Measurements from ENCODE around the gene CERS5.
A peak's percentile ranks its signal among the peaks of the same experiment; 100 is the strongest.

CERS5 gene

DNA sequence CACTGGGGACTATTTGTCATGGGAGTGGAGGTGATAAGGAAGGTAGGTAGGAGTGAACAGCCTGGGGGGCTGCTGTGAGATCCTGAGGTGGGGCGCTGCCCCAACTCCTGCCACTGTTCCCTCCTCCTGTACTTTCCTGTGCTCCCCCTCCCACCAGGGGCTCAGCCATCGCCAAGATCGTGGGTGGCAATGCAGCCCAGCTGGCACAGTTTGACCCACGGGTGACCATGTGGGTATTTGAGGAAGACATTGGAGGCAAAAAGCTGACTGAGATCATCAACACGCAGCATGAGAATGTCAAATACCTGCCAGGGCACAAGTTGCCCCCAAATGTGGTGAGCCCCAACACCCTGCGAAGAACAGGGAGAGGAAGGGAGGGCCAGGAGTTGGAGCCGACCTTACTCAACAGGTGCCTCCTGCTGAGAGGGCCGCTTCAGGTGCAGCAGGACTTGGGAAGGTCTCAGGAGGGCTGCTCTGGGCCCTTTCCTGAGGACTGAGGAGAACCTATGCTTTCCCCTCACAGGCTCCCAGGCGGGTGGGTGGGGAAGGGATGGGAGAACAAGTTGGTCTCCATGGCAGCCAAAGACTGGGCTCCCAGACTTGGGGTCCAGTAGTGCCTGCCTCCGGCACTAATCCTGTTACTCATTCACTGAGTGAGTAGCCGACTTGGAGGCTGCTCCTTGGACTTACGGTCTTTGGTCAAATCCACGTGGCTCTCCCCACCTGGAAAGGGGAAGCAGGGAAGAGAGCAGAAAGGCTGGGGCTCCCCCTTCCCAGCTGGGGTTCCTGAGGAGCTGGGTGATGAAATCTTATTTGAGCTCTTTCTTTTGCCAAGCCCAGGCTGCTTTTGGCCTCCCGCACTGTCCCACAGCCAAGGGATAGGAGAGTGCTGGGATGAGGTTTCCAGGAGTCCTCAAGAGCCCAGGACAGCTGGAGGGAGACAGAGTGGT is 62.5 kb downstream of the CERS5 start:
- H3K4me3 ChIP-seq (ENCODE audit: low read length), result no peak overlapping the region
- no peak for DNase-seq (ENCODE audit: low read depth)

DNA sequence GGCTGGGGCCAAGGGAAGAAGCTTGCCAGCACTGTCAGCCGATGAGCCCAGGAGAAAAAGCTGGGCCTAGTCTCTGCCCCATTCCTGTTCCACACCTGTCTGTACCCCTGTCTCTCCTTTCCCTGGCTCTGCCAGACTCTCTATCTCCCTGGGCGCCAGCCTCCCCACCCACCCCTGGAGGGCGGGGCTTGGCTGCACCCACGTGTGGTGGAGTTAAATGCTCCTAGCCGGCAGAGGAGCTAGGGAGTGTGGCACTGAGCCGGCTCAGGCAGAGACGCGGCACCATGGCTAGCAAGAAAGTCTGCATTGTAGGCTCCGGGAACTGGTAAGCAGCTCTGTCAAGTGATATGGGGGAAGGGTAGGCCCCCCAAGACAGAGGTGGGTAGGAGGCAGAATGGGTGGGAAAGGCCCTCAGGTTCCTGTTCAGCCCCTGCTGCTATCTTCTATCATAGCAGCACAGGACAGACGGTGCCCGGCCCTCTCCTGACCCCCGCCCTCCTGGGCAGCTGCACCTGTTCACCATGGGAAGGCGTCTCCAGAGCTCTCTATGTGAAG is 63.3 kb downstream of the CERS5 start, which contains the start of gene GPD1:
Gene GPD1, plus strand, starts transcription at position 242 of the 555 bp plus-strand sequence. Its CDS starts 43 bp downstream, at position 285.
- TF ChIP-seq, protein P1, sequence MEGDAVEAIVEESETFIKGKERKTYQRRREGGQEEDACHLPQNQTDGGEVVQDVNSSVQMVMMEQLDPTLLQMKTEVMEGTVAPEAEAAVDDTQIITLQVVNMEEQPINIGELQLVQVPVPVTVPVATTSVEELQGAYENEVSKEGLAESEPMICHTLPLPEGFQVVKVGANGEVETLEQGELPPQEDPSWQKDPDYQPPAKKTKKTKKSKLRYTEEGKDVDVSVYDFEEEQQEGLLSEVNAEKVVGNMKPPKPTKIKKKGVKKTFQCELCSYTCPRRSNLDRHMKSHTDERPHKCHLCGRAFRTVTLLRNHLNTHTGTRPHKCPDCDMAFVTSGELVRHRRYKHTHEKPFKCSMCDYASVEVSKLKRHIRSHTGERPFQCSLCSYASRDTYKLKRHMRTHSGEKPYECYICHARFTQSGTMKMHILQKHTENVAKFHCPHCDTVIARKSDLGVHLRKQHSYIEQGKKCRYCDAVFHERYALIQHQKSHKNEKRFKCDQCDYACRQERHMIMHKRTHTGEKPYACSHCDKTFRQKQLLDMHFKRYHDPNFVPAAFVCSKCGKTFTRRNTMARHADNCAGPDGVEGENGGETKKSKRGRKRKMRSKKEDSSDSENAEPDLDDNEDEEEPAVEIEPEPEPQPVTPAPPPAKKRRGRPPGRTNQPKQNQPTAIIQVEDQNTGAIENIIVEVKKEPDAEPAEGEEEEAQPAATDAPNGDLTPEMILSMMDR (conservative IDR thresholded peaks at IDR 0.05; ENCODE audit: low read length), result no peak
- H3K4me3 ChIP-seq (ENCODE audit: low read length), result no peak within 1 kb of the TSS
- peak; percentile 25 for DNase-seq (ENCODE audit: low read depth)

More for the DNA sequence above, 62.5 kb downstream of the CERS5 start:
- TF ChIP-seq, protein P1 (conservative IDR thresholded peaks at IDR 0.05; ENCODE audit: low read length), result no peak

DNA sequence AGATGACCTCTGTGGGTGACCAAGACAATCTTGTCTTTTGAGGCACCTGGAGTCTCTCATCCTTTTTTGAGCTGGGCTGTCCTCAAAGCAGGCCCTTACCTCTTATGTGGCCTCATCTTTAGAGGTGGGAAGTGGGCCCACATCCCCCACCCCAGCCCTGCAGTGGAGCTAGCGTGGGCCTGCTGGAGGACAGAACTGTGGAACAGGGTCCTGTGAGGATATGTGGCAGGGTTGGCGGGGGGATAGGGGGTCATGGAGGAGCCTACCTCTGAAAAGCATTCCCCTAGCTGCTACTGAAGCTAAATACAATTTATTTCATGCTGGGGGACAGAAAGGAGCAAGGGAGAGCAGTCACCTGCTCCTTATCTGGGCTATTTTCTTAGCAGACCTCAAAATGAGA is 63.8 kb downstream of the CERS5 start:
- no peak for DNase-seq (ENCODE audit: low read depth)
- TF ChIP-seq, protein P1 (conservative IDR thresholded peaks at IDR 0.05; ENCODE audit: low read length), result no peak
- no peak overlapping the region for H3K4me3 ChIP-seq (ENCODE audit: low read length)

DNA sequence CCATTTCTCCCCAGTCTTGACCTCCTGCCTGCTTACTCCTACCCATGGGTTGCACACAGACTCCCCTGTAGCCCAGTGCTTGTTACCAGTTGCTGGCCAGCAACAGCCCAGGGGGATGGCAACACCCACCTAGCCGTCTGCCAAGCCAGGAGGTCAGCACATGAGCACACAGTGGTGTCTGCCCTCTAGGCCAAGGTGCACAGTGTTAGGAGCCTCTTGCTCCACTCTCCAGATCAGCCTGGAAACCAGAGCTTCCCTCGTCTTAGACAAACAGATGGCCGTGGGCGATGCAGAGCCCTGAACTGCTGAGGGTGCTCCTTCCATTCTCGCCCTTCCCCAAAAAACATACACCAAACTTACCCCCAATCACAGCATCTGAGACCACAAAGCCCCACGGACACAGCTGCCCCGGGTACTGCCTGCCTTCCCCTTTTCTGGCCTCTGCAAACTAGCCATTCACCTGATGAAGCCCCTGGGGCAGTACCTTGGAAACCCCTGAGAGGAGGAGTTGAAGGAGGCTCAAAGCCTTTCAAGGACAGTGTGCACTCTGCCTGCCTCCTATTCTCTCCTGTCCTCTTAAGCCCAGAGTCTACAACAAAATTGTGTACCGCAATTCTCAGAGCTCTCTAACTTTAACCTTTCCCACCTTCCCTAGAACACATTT is 64.4 kb downstream of the CERS5 start:
- no peak for DNase-seq (ENCODE audit: low read depth)
- TF ChIP-seq, protein P1 (conservative IDR thresholded peaks at IDR 0.05; ENCODE audit: low read length), result no peak
- no peak overlapping the region for H3K4me3 ChIP-seq (ENCODE audit: low read length)

DNA sequence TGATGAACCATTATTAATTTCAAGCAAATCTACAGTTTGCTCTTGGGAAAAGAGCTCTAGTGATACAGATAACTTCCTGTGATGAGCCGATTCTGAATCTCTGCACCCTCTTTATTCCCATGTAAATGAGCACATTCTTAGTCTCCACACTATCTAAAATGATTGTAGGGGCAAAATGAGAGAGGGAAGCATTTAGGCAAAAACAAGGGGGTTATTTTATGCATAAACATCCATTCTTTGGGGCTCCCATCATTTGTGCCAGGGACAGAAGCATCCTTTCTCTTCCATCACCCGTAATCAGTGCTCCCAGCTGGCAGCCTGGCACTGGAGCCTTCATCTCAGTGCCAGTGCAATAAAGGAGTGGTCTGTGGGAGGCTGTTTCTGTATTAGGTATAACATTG is 65.0 kb downstream of the CERS5 start:
- TF ChIP-seq, protein P1 (conservative IDR thresholded peaks at IDR 0.05; ENCODE audit: low read length), result no peak
- no peak for DNase-seq (ENCODE audit: low read depth)
- H3K4me3 ChIP-seq (ENCODE audit: low read length), result no peak overlapping the region

DNA sequence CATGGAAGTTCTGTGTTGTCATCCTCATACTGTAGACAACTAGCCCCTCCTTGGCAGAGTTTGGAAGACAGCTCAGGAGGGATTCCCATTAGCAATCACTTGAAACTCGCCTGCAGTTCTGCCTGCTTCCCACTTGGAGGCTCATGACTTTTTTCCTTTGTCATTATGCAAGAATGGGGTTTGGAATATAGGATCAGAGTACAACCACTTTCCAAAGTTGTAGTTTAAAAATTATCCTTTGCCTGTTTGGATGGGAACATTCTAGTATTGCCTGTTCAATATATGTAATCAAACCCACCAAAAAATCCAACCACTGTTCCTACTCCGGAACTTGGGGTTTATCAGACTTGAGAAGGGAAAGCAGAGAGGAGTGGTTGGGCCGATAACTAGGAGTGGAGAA is 65.5 kb downstream of the CERS5 start:
- TF ChIP-seq, protein P1 (conservative IDR thresholded peaks at IDR 0.05; ENCODE audit: low read length), result peak; percentile 68
- DNase-seq (ENCODE audit: low read depth), result peak; percentile 60
- no peak overlapping the region for H3K4me3 ChIP-seq (ENCODE audit: low read length)
